ENCODE results near the gene SPTB. TPM values are rescaled to one million over a fixed set of nuclear protein-coding genes. Genes with fewer than 3 reads are reported as not detected.

SPTB gene
- total and polyA plus RNA-seq, 10 of the 15 experiments (the other 5 are each of a cell fraction or from before 2014, with no cell fraction given) = under 0.01 to 0.04 (median 0.02) TPM; not detected in 4

DNA sequence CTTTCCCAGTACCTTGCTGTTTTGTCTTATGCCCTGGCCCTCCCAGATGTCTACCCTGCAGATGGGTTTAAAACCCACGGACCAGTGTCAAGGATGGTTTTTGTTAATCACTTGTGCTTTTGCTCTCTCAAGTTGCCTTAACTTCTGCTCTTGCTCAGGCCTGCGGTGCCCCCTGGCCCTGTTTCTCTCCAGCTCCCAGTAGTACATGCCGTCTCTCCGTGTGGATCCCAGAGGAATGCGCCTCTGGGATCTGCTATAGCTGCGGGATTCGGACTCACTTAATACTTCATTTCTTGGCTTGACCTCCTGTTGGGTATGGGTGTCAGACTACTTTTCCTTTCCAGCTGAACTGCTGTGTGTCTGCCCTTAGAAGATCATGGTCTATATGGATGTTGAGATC is 160.9 kb downstream of the SPTB start:
- in situ Hi-C loops (cut with MboI) (no loop called here), intact Hi-C loops (cut with micrococcal nuclease; ENCODE audit: unreplicated experiment) (no loop called here)
- Histone ChIP-seq H3K4me3 (no peak overlapping the region), H3K27ac (ENCODE audit: control insufficient read depth, insufficient read depth) (no peak overlapping the region), H3K27me3 (replicated peaks in 1 of 2; ENCODE audit: control insufficient read depth in 2 of 2, insufficient read depth in 2 of 2, low read length in 1 of 2) (no peaks in the 10 kb centered on the region), H2AFZ (ENCODE audit: control insufficient read depth, low read depth, low read length) (no peak overlapping the region), H3K79me2 (ENCODE audit: control insufficient read depth, insufficient read depth, low read length) (no peaks in the 10 kb centered on the region), H3K4me1 (ENCODE audit: control insufficient read depth, insufficient read depth, low read length) (no peaks in the 10 kb centered on the region), H3K9me3 (replicated peaks; ENCODE audit: control insufficient read depth, insufficient read depth, low read length) (peaks cover 2% of the 10 kb centered on the region; the same call in 2 of the 3 replicates), H4K20me1 (ENCODE audit: control insufficient read depth, insufficient read depth) (no peaks in the 10 kb centered on the region), H3K9ac (ENCODE audit: control insufficient read depth, insufficient read depth, low read length) (no peak overlapping the region), H3K36me3 (ENCODE audit: control insufficient read depth in 2 of 2, insufficient read depth in 2 of 2, low read length in 1 of 2) (no peaks in the 10 kb centered on the region), H3K4me2 (ENCODE audit: control insufficient read depth, insufficient read depth) (no peak overlapping the region)
- ChIA-PET CTCF (no interaction called here), POLR2A (interaction anchor here (0.7 kb wide), 1 partner anchor 236 kb away, joined by 3 read pairs; no protein-coding TSS in a partner anchor), RAD21 (ENCODE audit: unreplicated experiment) (no interaction called here), SMC1A (ENCODE audit: uncharacterized antibody, unreplicated experiment) (no interaction called here)
- no peak for ATAC-seq
- no peak for DNase-seq (ENCODE audit: low read depth, low spot score)
- no peak for FAIRE-seq
- TF ChIP-seq ASH2L (IDR thresholded peaks at IDR 0.05; ENCODE audit: borderline replicate concordance, low read depth) (no peak), ZNF274 (IDR thresholded peaks at IDR 0.05; ENCODE audit: insufficient read depth, insufficient read length) (no peak), SP1 (IDR thresholded peaks at IDR 0.05; ENCODE audit: low read depth, low read length) (no peak), TARDBP (IDR thresholded peaks at IDR 0.05; ENCODE audit: borderline replicate concordance) (no peak), HDGF (IDR thresholded peaks at IDR 0.05) (no peak), EZH2 (IDR thresholded peaks at IDR 0.05; ENCODE audit: borderline replicate concordance, control insufficient read depth, low read depth, low read length) (no peak)
- TF ChIP-seq, protein P1, sequence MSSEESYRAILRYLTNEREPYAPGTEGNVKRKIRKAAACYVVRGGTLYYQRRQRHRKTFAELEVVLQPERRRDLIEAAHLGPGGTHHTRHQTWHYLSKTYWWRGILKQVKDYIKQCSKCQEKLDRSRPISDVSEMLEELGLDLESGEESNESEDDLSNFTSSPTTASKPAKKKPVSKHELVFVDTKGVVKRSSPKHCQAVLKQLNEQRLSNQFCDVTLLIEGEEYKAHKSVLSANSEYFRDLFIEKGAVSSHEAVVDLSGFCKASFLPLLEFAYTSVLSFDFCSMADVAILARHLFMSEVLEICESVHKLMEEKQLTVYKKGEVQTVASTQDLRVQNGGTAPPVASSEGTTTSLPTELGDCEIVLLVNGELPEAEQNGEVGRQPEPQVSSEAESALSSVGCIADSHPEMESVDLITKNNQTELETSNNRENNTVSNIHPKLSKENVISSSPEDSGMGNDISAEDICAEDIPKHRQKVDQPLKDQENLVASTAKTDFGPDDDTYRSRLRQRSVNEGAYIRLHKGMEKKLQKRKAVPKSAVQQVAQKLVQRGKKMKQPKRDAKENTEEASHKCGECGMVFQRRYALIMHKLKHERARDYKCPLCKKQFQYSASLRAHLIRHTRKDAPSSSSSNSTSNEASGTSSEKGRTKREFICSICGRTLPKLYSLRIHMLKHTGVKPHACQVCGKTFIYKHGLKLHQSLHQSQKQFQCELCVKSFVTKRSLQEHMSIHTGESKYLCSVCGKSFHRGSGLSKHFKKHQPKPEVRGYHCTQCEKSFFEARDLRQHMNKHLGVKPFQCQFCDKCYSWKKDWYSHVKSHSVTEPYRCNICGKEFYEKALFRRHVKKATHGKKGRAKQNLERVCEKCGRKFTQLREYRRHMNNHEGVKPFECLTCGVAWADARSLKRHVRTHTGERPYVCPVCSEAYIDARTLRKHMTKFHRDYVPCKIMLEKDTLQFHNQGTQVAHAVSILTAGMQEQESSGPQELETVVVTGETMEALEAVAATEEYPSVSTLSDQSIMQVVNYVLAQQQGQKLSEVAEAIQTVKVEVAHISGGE (CRISPR knock-in tag; IDR thresholded peaks at IDR 0.05) = no peak
- WGBS (ENCODE audit: insufficient coverage, insufficient replicate concordance, low lambda C conversion rate, missing lambda C conversion rate) = 71% methylated on average over 7 of the region's 7 CpGs
- BruUV-seq (replicated peaks) = no TSS peak
